Omental fat pad (tissue), 4 donors: Measurements from ENCODE around the gene CSE1L. TPM values are rescaled to one million over a fixed set of nuclear protein-coding genes. Genes with fewer than 3 reads are reported as not detected.

ENCODE experiments used
- ATAC-seq: fragments of 150-250 bp; one replicate; pipeline ENCODE4 v1.9.1; 2016; ENCODE audit warnings: mild to moderate bottlenecking, moderate library complexity; ENCODE audit not compliant: low FRiP score
- DNase-seq: peaks from one replicate; pipeline ENCODE4 v3.0.0-alpha.2; 2019; ENCODE audit warnings: low spot score
- CTCF ChIP-seq, 3 donors: fragments of 450-650 bp; IDR thresholded peaks; one replicate each; pipeline ENCODE4 v1.5.1; 2016 to 2017; ENCODE audit warnings: antibody characterized with exemption in 3 of 3, mild to moderate bottlenecking in 3 of 3, moderate library complexity in 2 of 3
- total RNA-seq, 4 donors: library from RNA; depleted of rRNA; stranded (reverse); fragments of >200 nt; gene quantifications; one replicate each; pipeline ENCODE4 v1.1.0, GENCODE V29; 2016

The CSE1L gene
- total RNA-seq, 4 donors from 2014 or later, result 29.9 to 37.8 (median 37.2) TPM

- no peak for DNase-seq
- no peak for ATAC-seq
- TF ChIP-seq CTCF (IDR thresholded peaks at IDR 0.05), result no peak
Measured at GRCh38 chr20:49028684-49029083, 17.4 kb upstream of the CSE1L start.

GRCh38 chr20:49029203-49029602 is 16.9 kb upstream of the CSE1L start:
- TF ChIP-seq CTCF (IDR thresholded peaks at IDR 0.05), result no peak
- ATAC-seq, result peak; percentile 72
- no peak for DNase-seq

- no peak for DNase-seq
- peak; percentile 69 for ATAC-seq
- no peak for TF ChIP-seq CTCF (IDR thresholded peaks at IDR 0.05)
Measured at GRCh38 chr20:49030954-49031619, 15.0 kb upstream of the CSE1L start.

GRCh38 chr20:49032455-49032854 is 13.7 kb upstream of the CSE1L start:
- TF ChIP-seq CTCF (IDR thresholded peaks at IDR 0.05), result no peak
- DNase-seq, result no peak
- ATAC-seq, result no peak

GRCh38 chr20:49034070-49034732 is 11.9 kb upstream of the CSE1L start:
- no peak for TF ChIP-seq CTCF (IDR thresholded peaks at IDR 0.05)
- no peak for ATAC-seq
- no peak for DNase-seq

- DNase-seq (no peak), ATAC-seq (no peak)
- no peak for TF ChIP-seq CTCF (IDR thresholded peaks at IDR 0.05)
Measured at GRCh38 chr20:49037962-49038387, 8.1 kb upstream of the CSE1L start.

GRCh38 chr20:49039854-49040253 is 6.3 kb upstream of the CSE1L start:
- ATAC-seq, result no peak
- TF ChIP-seq CTCF (IDR thresholded peaks at IDR 0.05), result no peak
- no peak for DNase-seq
